ENCODE data around the gene FKBP4.

- TF ChIP-seq CTCF (IDR thresholded peaks at IDR 0.05): no peak
- no peak for TF ChIP-seq EZH2 (IDR thresholded peaks at IDR 0.05)
Observed at GRCh38 chr12:2829275-2829674, 34.5 kb downstream of the FKBP4 start.
